Suppressor macrophage (primary cell): ENCODE data around the gene LSM5.

Experiments
- DNase-seq, 4 experiments: peaks; one replicate each; pipeline ENCODE4 v3.0.0-alpha.2; 2020 to 2022
- total RNA-seq, 17 experiments: gene quantifications; one replicate each; lab custom pipeline; 2026; ENCODE audit warnings: mixed read lengths in 6 of 17, inconsistent platforms in 3 of 17; lab: John Stamatoyannopoulos, UW

Gene LSM5
- total RNA-seq: 12.2 to 39.5 (median 20.9) reads per million in 17 experiments

GRCh38 chr7:32490127-32490796, at the start of gene LSM5:
Gene LSM5 (minus strand): TSS chr7:32490380. CDS start chr7:32490365, 15 bp downstream.
- DNase-seq: peak; percentile 95 to 97 (median 96)

DNA sequence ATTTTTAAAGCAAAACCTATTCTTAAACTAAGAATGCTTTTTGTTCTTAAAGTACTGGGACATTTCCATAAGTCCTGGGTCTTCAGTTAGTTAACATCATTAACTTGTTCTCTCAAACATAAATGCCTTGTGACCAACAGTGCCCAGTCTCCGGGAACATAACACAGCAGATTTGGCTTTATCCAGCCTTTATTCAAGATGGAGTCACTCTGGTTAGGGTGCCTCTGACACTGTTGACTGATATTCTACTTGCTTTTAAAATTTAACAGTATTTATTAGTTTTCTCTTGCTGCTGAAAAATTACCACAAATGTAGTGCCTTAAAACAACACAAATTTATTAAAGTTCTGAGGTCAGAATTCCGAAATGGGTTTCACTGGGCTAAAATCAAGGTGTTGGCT, 49.2 kb upstream of the LSM5 start:
- no peak for DNase-seq

DNA sequence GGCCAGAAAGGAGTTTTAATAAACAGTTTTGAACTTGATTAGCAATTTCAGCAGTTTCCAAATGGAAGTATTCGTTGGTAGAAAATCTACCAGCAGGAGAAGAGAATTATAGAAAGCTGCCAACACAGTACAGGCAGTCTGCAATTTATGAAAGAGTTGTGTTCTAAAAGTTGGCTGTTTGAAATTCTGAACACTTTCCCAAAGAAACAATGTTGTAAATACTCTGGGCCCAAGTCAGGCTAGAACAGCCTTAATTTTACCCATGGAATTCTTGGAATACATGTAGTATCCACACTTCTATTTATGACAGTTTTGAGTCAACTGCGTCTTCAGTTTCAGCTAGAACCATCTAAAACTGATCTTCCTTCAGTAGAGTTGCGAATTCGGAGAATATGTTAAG, 47.6 kb upstream of the LSM5 start:
- no peak for DNase-seq

DNA sequence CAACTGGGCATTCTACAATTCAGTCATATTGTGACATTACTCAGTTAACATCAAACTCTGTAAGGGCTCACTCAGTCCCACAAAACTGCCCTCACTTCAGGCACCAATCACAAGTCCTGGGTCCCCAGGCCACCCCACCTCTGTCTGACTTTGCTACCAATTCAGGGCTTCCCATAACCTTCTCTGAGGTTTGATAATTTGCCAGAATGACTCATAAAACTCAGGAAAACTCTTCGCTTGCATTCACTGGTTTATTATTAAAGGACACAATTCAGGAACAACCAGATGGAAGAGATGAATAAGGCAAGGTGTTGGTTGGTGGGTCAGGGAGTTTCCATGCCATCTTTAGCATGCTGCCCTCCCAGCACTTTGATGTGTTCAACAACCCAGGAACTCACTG, 46.4 kb upstream of the LSM5 start:
- no peak for DNase-seq

GRCh38 chr7:32536016-32536415, 45.8 kb upstream of the LSM5 start:
- DNase-seq: no peak

DNA sequence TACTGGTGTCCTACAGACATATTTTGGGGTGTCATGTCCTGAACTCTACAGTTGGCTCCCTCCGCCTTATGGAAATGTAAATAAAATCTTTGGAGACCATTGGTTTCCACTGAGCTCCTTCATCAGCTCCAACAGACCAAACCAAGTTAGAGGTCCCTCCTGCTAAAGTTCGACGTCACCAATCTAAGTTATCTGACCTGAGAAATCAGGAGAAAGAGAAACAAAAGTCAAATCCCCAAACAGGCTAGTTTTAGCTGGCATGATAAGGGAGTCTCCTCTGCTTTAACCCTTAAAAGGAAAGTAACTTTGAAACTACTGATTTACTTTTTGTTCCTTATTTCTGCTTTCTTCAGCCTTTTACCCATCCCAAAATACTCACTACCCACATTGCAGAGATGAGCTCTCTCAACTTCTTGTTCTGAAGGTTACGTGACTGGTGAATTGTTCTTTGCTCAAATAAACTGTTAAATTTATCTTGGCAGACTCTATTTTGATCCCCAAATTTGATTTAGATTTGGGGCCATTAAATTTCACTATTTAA, 45.1 kb upstream of the LSM5 start:
- DNase-seq: peak in 1 of 4 experiments; percentile 12

GRCh38 chr7:32533276-32534029, 43.3 kb upstream of the LSM5 start:
- no peak for DNase-seq

DNA sequence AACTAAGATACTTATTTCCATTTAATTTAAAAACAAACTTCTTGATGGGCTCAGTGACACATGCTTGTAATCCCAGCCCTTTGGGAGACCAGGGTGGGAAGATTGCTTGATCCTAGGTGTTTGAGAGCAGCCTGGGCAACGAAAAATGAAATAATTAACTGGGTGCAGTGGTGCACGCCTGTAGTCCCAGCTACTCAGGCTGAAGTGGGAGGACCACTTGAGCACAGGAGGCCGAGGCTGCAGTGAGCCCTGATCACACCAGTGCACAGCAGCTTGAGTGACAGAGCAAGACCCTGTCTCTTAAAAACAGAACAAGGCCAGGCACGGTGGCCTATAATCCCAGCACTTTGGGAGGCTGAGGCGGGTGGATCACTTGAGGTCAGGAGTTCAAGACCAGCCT, 42.5 kb upstream of the LSM5 start:
- DNase-seq: no peak

- no peak for DNase-seq
Observed at GRCh38 chr7:32532086-32532485, 41.9 kb upstream of the LSM5 start.

DNA sequence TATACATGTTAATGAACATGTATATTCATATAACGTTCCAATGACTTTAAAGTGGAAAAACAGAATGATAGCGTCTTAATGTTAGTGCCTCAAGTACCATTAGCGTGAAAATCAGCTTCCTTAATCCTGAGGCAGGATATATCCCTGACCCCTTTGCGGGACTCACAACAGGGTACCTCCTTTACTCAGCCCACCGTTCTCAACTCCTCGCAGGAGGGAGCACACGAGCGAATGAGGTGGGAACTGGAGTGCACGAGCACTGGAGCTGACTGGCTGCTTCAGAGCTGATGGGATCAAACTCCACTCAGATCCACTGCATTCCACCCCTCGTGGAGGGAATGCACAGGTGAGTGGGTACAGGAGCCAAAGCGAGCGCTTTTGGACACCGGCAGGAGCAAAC, 41.2 kb upstream of the LSM5 start:
- DNase-seq: no peak

GRCh38 chr7:32525839-32526238, 35.7 kb upstream of the LSM5 start:
- DNase-seq: no peak

DNA sequence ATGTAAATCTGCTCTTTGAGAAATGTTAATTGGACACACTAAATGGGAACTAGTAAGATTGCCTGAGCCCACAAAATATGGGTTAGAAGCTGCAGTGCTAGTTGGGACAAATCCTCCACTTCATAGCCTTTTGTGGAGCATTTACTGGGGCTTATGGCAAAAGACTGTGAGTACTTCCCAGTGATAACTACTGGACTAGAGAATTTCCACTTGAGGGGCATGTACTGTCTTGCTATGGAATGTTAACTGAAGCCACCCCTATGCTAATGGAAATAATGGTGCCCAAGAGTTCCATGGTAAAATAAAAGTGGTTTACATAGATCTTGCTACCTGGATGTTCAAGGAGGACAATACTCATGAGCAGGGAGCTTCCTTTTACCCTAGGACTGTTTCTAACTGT, 34.5 kb upstream of the LSM5 start:
- DNase-seq: no peak

GRCh38 chr7:32522746-32523530, 32.8 kb upstream of the LSM5 start:
- no peak for DNase-seq

DNA sequence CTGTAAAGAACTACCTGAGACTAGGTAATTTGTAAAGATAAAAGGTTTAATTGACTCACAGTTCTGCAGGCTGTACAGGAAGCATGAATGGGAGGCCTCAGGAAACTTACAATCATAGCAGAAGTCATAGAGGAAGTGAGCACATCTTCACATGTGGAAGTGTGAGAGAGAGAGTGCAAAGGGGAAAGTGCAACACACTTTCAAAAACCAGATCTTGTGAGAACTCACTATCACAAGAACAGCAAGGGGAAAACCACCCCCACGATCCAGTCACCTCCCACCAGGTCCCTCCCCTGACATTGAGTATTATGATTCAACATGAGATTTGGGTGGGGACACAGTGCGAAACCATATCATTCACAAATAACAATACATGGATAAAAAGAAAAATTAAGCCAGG, 29.6 kb upstream of the LSM5 start:
- DNase-seq: no peak

DNA sequence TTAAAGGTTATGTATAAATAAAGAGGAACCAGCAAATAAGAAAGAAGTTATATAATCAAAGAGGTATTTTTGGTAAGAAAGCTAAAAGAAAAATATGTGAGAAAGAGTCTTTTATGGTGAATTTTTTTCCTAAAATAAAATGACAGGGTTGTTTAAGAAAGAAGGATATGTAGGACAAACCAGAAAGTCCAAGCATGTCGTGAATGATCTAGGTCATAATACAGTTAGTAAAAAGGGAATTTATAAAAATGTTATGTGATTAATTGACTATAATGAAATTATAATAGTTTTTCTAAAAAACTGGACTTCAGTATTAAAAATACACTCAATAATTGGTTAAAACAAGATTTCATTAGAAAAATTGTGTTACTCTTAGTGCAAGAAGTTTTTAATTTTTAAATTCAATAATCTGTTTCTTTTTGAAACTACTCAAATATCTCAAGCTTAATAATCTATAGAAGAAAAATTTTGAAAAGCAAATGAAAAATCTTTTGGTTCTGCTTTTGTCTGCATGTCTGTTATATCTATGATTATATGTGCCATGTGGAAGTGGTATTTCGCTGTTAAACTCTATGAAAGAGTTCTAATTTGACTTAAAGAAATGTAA, 28.5 kb upstream of the LSM5 start:
- DNase-seq: peak in 1 of 4 experiments; percentile 38

DNA sequence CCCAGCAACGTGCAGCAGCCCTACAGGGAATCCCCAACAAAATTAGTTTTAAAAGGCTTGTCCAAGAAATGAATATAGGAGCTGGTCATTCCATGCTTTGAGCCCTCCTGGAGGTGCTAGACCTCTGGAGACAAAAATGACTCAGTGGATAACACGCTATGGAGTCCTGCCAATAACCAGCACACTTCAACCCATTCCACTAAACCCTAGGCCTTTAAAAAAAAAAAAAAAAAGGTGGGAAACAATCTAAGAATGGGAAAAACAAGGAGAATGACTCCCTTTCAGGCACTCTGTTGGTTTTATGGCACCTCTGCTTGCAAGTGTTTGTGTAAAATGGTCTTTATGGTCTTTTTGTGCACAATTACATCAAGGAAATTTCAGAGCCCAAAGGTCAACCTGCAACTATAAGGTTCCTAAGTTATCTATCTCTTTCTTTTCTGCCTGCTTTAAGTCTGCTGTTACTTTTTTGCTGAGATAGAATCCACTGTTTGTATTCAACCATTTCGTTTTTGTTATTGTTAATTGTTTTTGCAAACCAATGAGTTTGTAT, 26.4 kb upstream of the LSM5 start:
- no peak for DNase-seq

GRCh38 chr7:32515890-32516550, 25.8 kb upstream of the LSM5 start:
- no peak for DNase-seq

- DNase-seq: no peak
Observed at GRCh38 chr7:32513210-32513609, 23.0 kb upstream of the LSM5 start.

DNA sequence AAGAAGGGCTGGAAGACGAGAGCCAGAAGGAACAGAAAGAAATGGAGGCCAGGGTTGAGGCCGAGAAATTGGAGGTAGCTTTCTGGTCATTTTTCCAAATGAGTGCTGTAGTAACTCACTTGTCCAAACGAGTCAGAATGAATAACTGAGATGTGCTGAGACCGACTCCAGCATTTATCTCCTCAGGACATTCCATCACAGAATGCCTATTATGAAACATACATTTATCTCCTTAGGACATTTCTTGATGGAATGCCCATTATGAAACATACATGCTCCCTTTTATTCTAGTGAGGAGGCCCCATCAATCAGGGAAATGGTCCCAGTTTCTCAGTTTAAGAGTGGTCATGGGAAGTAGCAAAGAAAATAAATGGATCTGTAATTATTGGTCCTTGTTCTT, 21.6 kb upstream of the LSM5 start:
- DNase-seq: no peak

DNA sequence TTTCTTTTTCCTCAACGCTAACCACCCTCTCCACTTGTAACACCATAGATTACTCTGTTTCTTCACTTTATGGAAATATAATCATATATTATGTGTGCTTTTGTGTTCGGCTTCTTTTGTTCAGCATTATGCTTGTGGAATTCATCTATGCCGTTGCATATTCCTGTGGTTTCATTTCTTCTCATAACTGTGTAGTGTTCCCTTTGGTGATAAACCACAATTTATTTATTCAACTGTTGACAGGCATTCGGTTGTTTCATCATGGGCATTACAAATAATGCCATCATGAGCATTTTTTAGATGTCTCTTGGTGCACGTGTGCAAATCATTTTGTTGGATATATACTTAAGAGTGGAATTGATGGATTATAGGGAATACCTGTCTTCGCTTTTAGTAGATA, 17.2 kb upstream of the LSM5 start:
- DNase-seq: no peak

GRCh38 chr7:32506266-32507054, 16.3 kb upstream of the LSM5 start:
- peak in 3 of 4 experiments; percentile 38 to 52 (median 52) for DNase-seq
